ENCODE results near the gene GNB1. TPM values are rescaled to one million over a fixed set of nuclear protein-coding genes. Genes with fewer than 3 reads are reported as not detected.

The GNB1 gene
- total RNA-seq, 2 experiments from 2014 or later, result 138 to 149 TPM

- no peaks in the 10 kb centered on the region for H3K9me3 ChIP-seq (ENCODE audit: control insufficient read depth in 1 of 2, insufficient read depth in 1 of 2, low read length in 2 of 2)
- CTCF ChIA-PET, result interaction anchor here (0.8 to 1.2 kb wide), 2 partner anchors 131 kb away, joined by 3 read pairs; no protein-coding TSS in a partner anchor
- intact Hi-C loops (cut with DNase I, micrococcal nuclease), result loop anchor here in 1 of 2 experiments (2.0 kb wide), 2 partner anchors 113 to 131 kb away; partner anchors contain the start of gene GNB1
- peaks cover 62% of the 10 kb centered on the region for H3K4me1 Mint-ChIP-seq (ENCODE audit: low read depth)
- no peaks in the 10 kb centered on the region for H3K27me3 ChIP-seq (ENCODE audit: control insufficient read depth in 1 of 2, insufficient read depth in 2 of 2, low read length in 2 of 2)
- TF ChIP-seq CTCF (IDR thresholded peaks at IDR 0.05), result no peak
- DNase-seq (peak; percentile 42 to 90 (median 68)), ATAC-seq (ENCODE audit: poor library complexity) (peak; percentile 52)
- H3K27ac Mint-ChIP-seq, result peak within 1 kb of the TSS; percentile 93
- H3K27me3 Mint-ChIP-seq, result no peaks in the 10 kb centered on the region
- H3K27ac ChIP-seq (ENCODE audit: low read depth in 1 of 2, low read length in 2 of 2), result peak within 1 kb of the TSS; percentile 82 to 95
- H3K4me1 ChIP-seq (ENCODE audit: insufficient read depth, low read length), result peaks cover 73% of the 10 kb centered on the region
- H3K9me3 Mint-ChIP-seq, result no peaks in the 10 kb centered on the region
- H3K36me3 Mint-ChIP-seq (ENCODE audit: low read depth), result peaks cover 13% of the 10 kb centered on the region
- H3K4me3 ChIP-seq (ENCODE audit: low read length), result peak within 1 kb of the TSS; percentile 68
- H3K4me3 Mint-ChIP-seq, result peak within 1 kb of the TSS; percentile 94
- POLR2A ChIA-PET, result interaction anchor here (1.7 kb wide), 1 partner anchor 403 kb away, joined by 3 read pairs; the partner anchor contains the start of gene AURKAIP1
- no peaks in the 10 kb centered on the region for H3K36me3 ChIP-seq (ENCODE audit: insufficient read depth, low read length)
These were observed 112.8 kb downstream of the GNB1 start, which contains the start of gene NADK for GRCh38 chr1:1777950-1778662. NADK (minus strand) TSS chr1:1778470; CDS start chr1:1765406, 13,064 bp downstream.

DNA sequence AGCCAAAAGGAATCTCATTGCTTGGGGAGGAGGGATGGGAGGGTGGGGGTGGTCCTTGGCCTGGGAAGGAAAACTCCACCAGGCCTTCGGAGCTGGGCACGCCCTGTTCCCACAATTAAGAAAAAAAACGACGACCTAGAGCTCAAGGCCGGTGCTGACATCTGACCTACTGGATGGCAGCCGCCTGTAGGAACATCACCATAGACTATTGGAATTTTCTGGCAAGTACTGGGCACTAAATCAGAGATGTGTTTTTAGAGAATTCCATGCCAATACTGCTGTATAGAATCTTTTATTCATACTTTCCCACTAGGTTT, 113.3 kb downstream of the GNB1 start:
- DNase-seq (no peak), ATAC-seq (ENCODE audit: poor library complexity) (no peak)
- peaks cover 2% of the 10 kb centered on the region for H3K36me3 ChIP-seq (ENCODE audit: insufficient read depth, low read length)
- POLR2A ChIA-PET, result no interaction called here
- H3K27ac ChIP-seq (ENCODE audit: low read depth in 1 of 2, low read length in 2 of 2), result peak overlapping the region in 1 of 2 donors; percentile 38
- Mint-ChIP-seq H3K4me1 (ENCODE audit: low read depth) (peaks cover 56% of the 10 kb centered on the region), H3K27me3 (no peaks in the 10 kb centered on the region), H3K36me3 (ENCODE audit: low read depth) (peaks cover 16% of the 10 kb centered on the region), H3K4me3 (peak overlapping the region; percentile 94), H3K9me3 (no peaks in the 10 kb centered on the region), H3K27ac (peak overlapping the region; percentile 93)
- peak overlapping the region; percentile 53 for H3K4me3 ChIP-seq (ENCODE audit: low read length)
- peaks cover 67% of the 10 kb centered on the region for H3K4me1 ChIP-seq (ENCODE audit: insufficient read depth, low read length)
- H3K9me3 ChIP-seq (ENCODE audit: control insufficient read depth in 1 of 2, insufficient read depth in 1 of 2, low read length in 2 of 2), result no peaks in the 10 kb centered on the region
- H3K27me3 ChIP-seq (ENCODE audit: control insufficient read depth in 1 of 2, insufficient read depth in 2 of 2, low read length in 2 of 2), result no peaks in the 10 kb centered on the region
- intact Hi-C loops (cut with DNase I, micrococcal nuclease), result no loop called here
- CTCF ChIA-PET, result interaction anchor here (0.8 kb wide), 1 partner anchor 131 kb away, joined by 3 read pairs; no protein-coding TSS in a partner anchor
- TF ChIP-seq CTCF (IDR thresholded peaks at IDR 0.05), result no peak

- peaks cover 22% of the 10 kb centered on the region for H3K36me3 Mint-ChIP-seq (ENCODE audit: low read depth)
- Histone ChIP-seq H3K36me3 (ENCODE audit: insufficient read depth, low read length) (peaks cover 2% of the 10 kb centered on the region), H3K4me3 (ENCODE audit: low read length) (peak overlapping the region; percentile 53), H3K27ac (ENCODE audit: low read depth in 1 of 2, low read length in 2 of 2) (no peak overlapping the region), H3K4me1 (ENCODE audit: insufficient read depth, low read length) (peaks cover 61% of the 10 kb centered on the region), H3K27me3 (ENCODE audit: control insufficient read depth in 1 of 2, insufficient read depth in 2 of 2, low read length in 2 of 2) (no peaks in the 10 kb centered on the region), H3K9me3 (ENCODE audit: control insufficient read depth in 1 of 2, insufficient read depth in 1 of 2, low read length in 2 of 2) (no peaks in the 10 kb centered on the region)
- POLR2A ChIA-PET, result interaction anchor here (1.2 kb wide), 1 partner anchor 132 kb away, joined by 5 read pairs; no protein-coding TSS in a partner anchor
- intact Hi-C loops (cut with DNase I, micrococcal nuclease), result no loop called here
- no peak for DNase-seq
- peak overlapping the region; percentile 93 for H3K27ac Mint-ChIP-seq
- CTCF ChIA-PET, result interaction anchor here (0.8 to 1.1 kb wide), 2 partner anchors 110 to 132 kb away, joined by 3 to 4 read pairs; no protein-coding TSS in a partner anchor
- H3K4me3 Mint-ChIP-seq, result peak overlapping the region; percentile 94
- TF ChIP-seq CTCF (IDR thresholded peaks at IDR 0.05), result no peak
- H3K27me3 Mint-ChIP-seq, result no peaks in the 10 kb centered on the region
- H3K4me1 Mint-ChIP-seq (ENCODE audit: low read depth), result peaks cover 55% of the 10 kb centered on the region
- H3K9me3 Mint-ChIP-seq, result no peaks in the 10 kb centered on the region
- no peak for ATAC-seq (ENCODE audit: poor library complexity)
These were observed 114.0 kb downstream of the GNB1 start for GRCh38 chr1:1776672-1777582.

Measured in CD4-positive, alpha-beta T cell (primary cell).